Measurements from ENCODE around the gene ERCC2.

ERCC2 gene

GRCh38 chr19:45402298-45403061 lies 32.1 kb upstream of the ERCC2 start:
- DNase-seq = peak in 1 of 56 donors; percentile 9

- no peak for DNase-seq
These were observed 31.4 kb upstream of the ERCC2 start for GRCh38 chr19:45401815-45402214.

GRCh38 chr19:45400192-45400591 lies 29.8 kb upstream of the ERCC2 start:
- DNase-seq = no peak

GRCh38 chr19:45395821-45396617 lies 25.6 kb upstream of the ERCC2 start:
- no peak for DNase-seq

GRCh38 chr19:45391871-45392665 lies 21.7 kb upstream of the ERCC2 start:
- no peak for DNase-seq

GRCh38 chr19:45391346-45391745 lies 21.0 kb upstream of the ERCC2 start:
- DNase-seq = no peak

- no peak for DNase-seq
These were observed 15.2 kb upstream of the ERCC2 start for GRCh38 chr19:45385392-45386221.

GRCh38 chr19:45382426-45382825 lies 12.1 kb upstream of the ERCC2 start:
- no peak for DNase-seq

- DNase-seq = no peak
These were observed 9.7 kb upstream of the ERCC2 start for GRCh38 chr19:45380107-45380506.

GRCh38 chr19:45376045-45376724 lies 5.8 kb upstream of the ERCC2 start:
- DNase-seq = no peak

- no peak for DNase-seq
These were observed 1.5 kb downstream of the ERCC2 start for GRCh38 chr19:45368737-45369340.

GRCh38 chr19:45368127-45368526 lies 2.2 kb downstream of the ERCC2 start:
- DNase-seq = no peak

- DNase-seq = no peak
These were observed 5.7 kb downstream of the ERCC2 start for GRCh38 chr19:45364696-45365095.

- DNase-seq = no peak
These were observed 6.4 kb downstream of the ERCC2 start for GRCh38 chr19:45363861-45364459.

- no peak for DNase-seq
These were observed 8.1 kb downstream of the ERCC2 start for GRCh38 chr19:45362291-45362690.

- DNase-seq = no peak
These were observed 8.8 kb downstream of the ERCC2 start for GRCh38 chr19:45361608-45362007.

- no peak for DNase-seq
These were observed 12.1 kb downstream of the ERCC2 start for GRCh38 chr19:45358213-45358792.

GRCh38 chr19:45357445-45357783 lies 13.0 kb downstream of the ERCC2 start:
- no peak for DNase-seq

GRCh38 chr19:45356760-45357444 lies 13.5 kb downstream of the ERCC2 start:
- no peak for DNase-seq

Measured in amygdala (tissue), 56 donors.